ENCODE data around the gene GOLGA6D. TPM values are rescaled to one million over a fixed set of nuclear protein-coding genes. Genes with fewer than 3 reads are reported as not detected.

GOLGA6D gene
- total and polyA plus RNA-seq, 2 donors (not counting 3 experiments of a cell fraction or from before 2014, with no cell fraction given): not detected

DNA sequence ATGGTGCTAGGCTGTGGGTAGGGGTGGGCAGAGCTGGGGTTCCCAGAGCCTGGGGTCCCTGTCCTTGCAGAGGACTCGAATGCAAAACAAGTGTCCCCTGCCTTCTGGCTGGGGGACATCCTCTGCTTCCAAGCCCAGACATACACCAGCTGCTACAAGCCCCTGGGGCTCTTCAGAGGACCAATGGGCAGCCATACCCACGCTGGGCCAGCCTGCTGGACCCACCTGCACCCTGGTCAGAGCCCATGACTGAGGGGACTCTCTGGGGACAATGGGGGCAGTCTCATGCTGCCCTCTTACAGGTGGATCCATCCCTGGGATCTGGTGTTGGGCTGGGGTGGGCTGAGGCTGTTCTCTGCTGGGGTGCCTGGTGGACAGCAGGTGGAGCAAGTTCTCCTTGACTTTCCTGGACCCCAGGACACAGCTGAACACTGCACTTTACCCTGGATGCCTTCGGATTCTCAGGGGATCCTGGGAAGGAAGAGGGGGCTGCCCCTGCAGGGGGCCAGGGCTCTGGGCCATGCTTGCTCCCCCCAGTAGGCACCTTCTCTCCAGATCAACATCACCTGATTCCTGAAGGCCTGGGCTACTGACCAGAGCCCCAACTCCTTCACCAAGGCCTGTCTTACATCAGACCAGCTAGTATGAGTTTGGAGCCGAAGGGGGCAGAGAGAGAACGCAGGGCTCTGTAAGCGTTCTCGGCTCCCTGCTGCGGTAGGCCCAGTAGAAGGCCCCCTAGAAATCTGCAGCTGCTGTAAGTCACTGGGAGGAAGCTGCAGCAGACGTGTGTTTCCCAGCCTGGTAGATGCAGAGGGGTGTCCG lies 46.1 kb downstream of the GOLGA6D start:
- no peak for FAIRE-seq
- H3K9me1 ChIP-seq (replicated peaks; ENCODE audit: control insufficient read depth, extremely low read depth, insufficient read depth, low read length): no peaks in the 10 kb centered on the region
- CTCF ChIA-PET: no interaction called here
- H4K20me1 ChIP-seq (replicated peaks; ENCODE audit: control insufficient read depth, extremely low read depth, insufficient read depth, low read length): no peaks in the 10 kb centered on the region
- H3K27me3 ChIP-seq (ENCODE audit: control insufficient read depth in 2 of 2, insufficient read depth in 2 of 2, low read length in 2 of 2): no peaks in the 10 kb centered on the region
- no peak overlapping the region for H3K4me2 ChIP-seq (ENCODE audit: insufficient read depth, low read length)
- no peaks in the 10 kb centered on the region for H3K9me3 ChIP-seq (replicated peaks; ENCODE audit: control insufficient read depth, insufficient read depth, low read length)
- H3K9ac ChIP-seq (replicated peaks; ENCODE audit: extremely low read depth, insufficient read depth, low read length): no peak overlapping the region
- H3K36me3 ChIP-seq (ENCODE audit: control insufficient read depth in 2 of 2, extremely low read depth in 1 of 2, insufficient read depth in 2 of 2, low read length in 2 of 2): no peaks in the 10 kb centered on the region
- H3K79me2 ChIP-seq (ENCODE audit: control insufficient read depth, insufficient read depth, low read length): no peaks in the 10 kb centered on the region
- POLR2A ChIA-PET: no interaction called here
- no peaks in the 10 kb centered on the region for H3K4me1 ChIP-seq (ENCODE audit: control insufficient read depth, extremely low read depth, insufficient read depth, low read length)
- H3K27ac ChIP-seq (ENCODE audit: insufficient read depth, low read depth, low read length): no peak overlapping the region
- no peak for DNase-seq (ENCODE audit: low read depth, low spot score)
- intact Hi-C loops (cut with micrococcal nuclease) (no loop called here), dilution Hi-C loops (cut with MboI; ENCODE audit: extremely low pct_ligation_motif_present, low sequenced_read_pairs) (no loop called here)
- H3K4me3 ChIP-seq (replicated peaks in 1 of 3; ENCODE audit: insufficient read depth in 1 of 3, low read depth in 1 of 3, low read length in 3 of 3): no peak overlapping the region
- TF ChIP-seq FOS (IDR thresholded peaks at IDR 0.05; ENCODE audit: borderline replicate concordance, insufficient read depth, low read length) (no peak), EZH2 (IDR thresholded peaks at IDR 0.05; ENCODE audit: borderline replicate concordance, low read depth, low read length, severe bottlenecking) (no peak), MYC (IDR thresholded peaks at IDR 0.05; ENCODE audit: low read depth, low read length) (no peak), GATA2 (IDR thresholded peaks at IDR 0.05; ENCODE audit: insufficient read depth, insufficient read length, low read depth, low read length) (no peak), POLR2AphosphoS5 (IDR thresholded peaks at IDR 0.05; ENCODE audit: insufficient read depth, low read depth, low read length) (no peak), JUN (IDR thresholded peaks at IDR 0.05; ENCODE audit: borderline replicate concordance, insufficient read depth, insufficient read length, low read depth) (no peak), POLR2A (IDR thresholded peaks at IDR 0.05; ENCODE audit: low read depth, low read length) (no peak)
- TF ChIP-seq, protein P1, sequence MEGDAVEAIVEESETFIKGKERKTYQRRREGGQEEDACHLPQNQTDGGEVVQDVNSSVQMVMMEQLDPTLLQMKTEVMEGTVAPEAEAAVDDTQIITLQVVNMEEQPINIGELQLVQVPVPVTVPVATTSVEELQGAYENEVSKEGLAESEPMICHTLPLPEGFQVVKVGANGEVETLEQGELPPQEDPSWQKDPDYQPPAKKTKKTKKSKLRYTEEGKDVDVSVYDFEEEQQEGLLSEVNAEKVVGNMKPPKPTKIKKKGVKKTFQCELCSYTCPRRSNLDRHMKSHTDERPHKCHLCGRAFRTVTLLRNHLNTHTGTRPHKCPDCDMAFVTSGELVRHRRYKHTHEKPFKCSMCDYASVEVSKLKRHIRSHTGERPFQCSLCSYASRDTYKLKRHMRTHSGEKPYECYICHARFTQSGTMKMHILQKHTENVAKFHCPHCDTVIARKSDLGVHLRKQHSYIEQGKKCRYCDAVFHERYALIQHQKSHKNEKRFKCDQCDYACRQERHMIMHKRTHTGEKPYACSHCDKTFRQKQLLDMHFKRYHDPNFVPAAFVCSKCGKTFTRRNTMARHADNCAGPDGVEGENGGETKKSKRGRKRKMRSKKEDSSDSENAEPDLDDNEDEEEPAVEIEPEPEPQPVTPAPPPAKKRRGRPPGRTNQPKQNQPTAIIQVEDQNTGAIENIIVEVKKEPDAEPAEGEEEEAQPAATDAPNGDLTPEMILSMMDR (IDR thresholded peaks at IDR 0.05; ENCODE audit: extremely low read depth in 1 of 2, insufficient read depth in 1 of 2, low read depth in 1 of 2, low read length in 2 of 2): no peak
- TF ChIP-seq, protein P2, sequence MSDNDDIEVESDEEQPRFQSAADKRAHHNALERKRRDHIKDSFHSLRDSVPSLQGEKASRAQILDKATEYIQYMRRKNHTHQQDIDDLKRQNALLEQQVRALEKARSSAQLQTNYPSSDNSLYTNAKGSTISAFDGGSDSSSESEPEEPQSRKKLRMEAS (IDR thresholded peaks at IDR 0.05; ENCODE audit: insufficient read depth, insufficient read length): no peak
- H2AFZ ChIP-seq (ENCODE audit: low read depth, low read length): no peak overlapping the region
- no TSS peak for BruUV-seq (replicated peaks)

Measured in endothelial cell of umbilical vein (primary cell).